Sigmoid colon (tissue), 7 donors: ENCODE measurements around the gene PPP1R2C. TPM values are rescaled to one million over a fixed set of nuclear protein-coding genes. Genes with fewer than 3 reads are reported as not detected.

Experiments used
- DNase-seq: peaks from one replicate; pipeline ENCODE4 v3.0.0-alpha.2; 2019
- H3K27ac ChIP-seq, 4 donors: fragments of 200-600 bp; sonication (generic); one replicate each; pipeline ENCODE4 v1.5.1; 2016 to 2019; ENCODE audit warnings: mild to moderate bottlenecking in 1 of 4
- H3K27me3 ChIP-seq, 3 donors: fragments of 200-600 bp; sonication (generic); one replicate each; pipeline ENCODE4 v1.5.1; 2019; ENCODE audit warnings: mild to moderate bottlenecking in 1 of 3
- H3K36me3 ChIP-seq, 4 donors: fragments of 200-600 bp; sonication (generic); one replicate each; pipeline ENCODE4 v1.5.1; 2016 to 2019
- H3K4me1 ChIP-seq, 4 donors: fragments of 200-600 bp; sonication (generic); one replicate each; pipeline ENCODE4 v1.5.1; 2017 to 2019
- H3K4me3 ChIP-seq, 4 donors: fragments of 200-600 bp; sonication (generic); one replicate each; pipeline ENCODE4 v1.5.1; 2017 to 2019; ENCODE audit warnings: mild to moderate bottlenecking in 2 of 4, moderate library complexity in 1 of 4
- H3K9me3 ChIP-seq, 4 donors: fragments of 200-600 bp in 3 of 4; sonication (generic) in 3 of 4; one replicate each; pipeline versions ENCODE4 v1.5.1 to v1.6.1; 2013 to 2019
- EP300 ChIP-seq, 4 donors: sonication (generic); formaldehyde crosslinking; IDR thresholded peaks; one replicate each; pipeline ENCODE4 v1.6.1; 2017; ENCODE audit warnings: antibody characterized with exemption in 4 of 4
- POLR2A ChIP-seq, 2 donors: fragments of 450-650 bp; IDR thresholded peaks; one replicate each; pipeline ENCODE4 v1.6.1; 2016; ENCODE audit warnings: antibody characterized with exemption in 2 of 2, mild to moderate bottlenecking in 2 of 2, moderate library complexity in 2 of 2
- POLR2AphosphoS5 ChIP-seq, 4 donors: sonication (generic); formaldehyde crosslinking; IDR thresholded peaks; one replicate each; pipeline ENCODE4 v1.6.1; 2017; ENCODE audit warnings: antibody characterized with exemption in 4 of 4
- WGBS, 2 donors: extraction: QIAGEN DNeasy Blood & Tissue Kit; methylation state at CpG; one replicate each; pipeline ENCODE4 v1.1.7; 2013; 5-methylcytosine and 5-hydroxymethylcytosine counted together
- intact Hi-C: fragments of 100-400 bp; cut with DNase I; formaldehyde crosslinking; loops from one replicate; pipeline ENCODE4 v1.15.1; 2023
- polyA plus RNA-seq, 3 donors: library from polyadenylated mRNA; stranded (reverse); fragments of 200-250 nt; gene quantifications; one replicate each; pipeline ENCODE4 v1.2.3, GENCODE V29; 2013
- total RNA-seq, 4 donors: library from RNA; depleted of rRNA; stranded (reverse); fragments of >200 nt; gene quantifications; one replicate each; pipeline ENCODE4 v1.1.0, GENCODE V29; 2016
- TF ChIP-seq, protein P1 (sequence below), 4 experiments: fragments of 450-650 bp in 3 of 4; fragments of 200-600 bp in 1 of 4; IDR thresholded peaks; one replicate each; pipeline ENCODE4 v1.5.1; 2016 to 2019; ENCODE audit warnings: antibody characterized with exemption in 4 of 4, mild to moderate bottlenecking in 3 of 4, moderate library complexity in 2 of 4
- donor health status: healthy with polysubstance abuse.
- donor health status: Bipolar disorder and iron deficiency.
- donor health status: healthy.

The PPP1R2C gene
- total and polyA plus RNA-seq, 7 donors: not detected

- no peaks in the 10 kb centered on the region for H3K9me3 ChIP-seq
- WGBS, 2 donors: 59 to 76% methylated on average over 9 of the region's 9 CpGs
- H3K4me1 ChIP-seq: no peaks in the 10 kb centered on the region
- no peaks in the 10 kb centered on the region for H3K27me3 ChIP-seq
- intact Hi-C loops: no loop called here
- H3K27ac ChIP-seq: no peak overlapping the region
- TF ChIP-seq, protein P1, sequence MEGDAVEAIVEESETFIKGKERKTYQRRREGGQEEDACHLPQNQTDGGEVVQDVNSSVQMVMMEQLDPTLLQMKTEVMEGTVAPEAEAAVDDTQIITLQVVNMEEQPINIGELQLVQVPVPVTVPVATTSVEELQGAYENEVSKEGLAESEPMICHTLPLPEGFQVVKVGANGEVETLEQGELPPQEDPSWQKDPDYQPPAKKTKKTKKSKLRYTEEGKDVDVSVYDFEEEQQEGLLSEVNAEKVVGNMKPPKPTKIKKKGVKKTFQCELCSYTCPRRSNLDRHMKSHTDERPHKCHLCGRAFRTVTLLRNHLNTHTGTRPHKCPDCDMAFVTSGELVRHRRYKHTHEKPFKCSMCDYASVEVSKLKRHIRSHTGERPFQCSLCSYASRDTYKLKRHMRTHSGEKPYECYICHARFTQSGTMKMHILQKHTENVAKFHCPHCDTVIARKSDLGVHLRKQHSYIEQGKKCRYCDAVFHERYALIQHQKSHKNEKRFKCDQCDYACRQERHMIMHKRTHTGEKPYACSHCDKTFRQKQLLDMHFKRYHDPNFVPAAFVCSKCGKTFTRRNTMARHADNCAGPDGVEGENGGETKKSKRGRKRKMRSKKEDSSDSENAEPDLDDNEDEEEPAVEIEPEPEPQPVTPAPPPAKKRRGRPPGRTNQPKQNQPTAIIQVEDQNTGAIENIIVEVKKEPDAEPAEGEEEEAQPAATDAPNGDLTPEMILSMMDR (IDR thresholded peaks at IDR 0.05): no peak
- TF ChIP-seq EP300 (IDR thresholded peaks at IDR 0.05) (no peak), POLR2A (IDR thresholded peaks at IDR 0.05) (no peak), POLR2AphosphoS5 (IDR thresholded peaks at IDR 0.05) (no peak)
- no peak overlapping the region for H3K4me3 ChIP-seq
- DNase-seq: no peak
- H3K36me3 ChIP-seq: no peaks in the 10 kb centered on the region
Observed at GRCh38 chrX:42797651-42798269, 19.8 kb upstream of the PPP1R2C start.

DNA sequence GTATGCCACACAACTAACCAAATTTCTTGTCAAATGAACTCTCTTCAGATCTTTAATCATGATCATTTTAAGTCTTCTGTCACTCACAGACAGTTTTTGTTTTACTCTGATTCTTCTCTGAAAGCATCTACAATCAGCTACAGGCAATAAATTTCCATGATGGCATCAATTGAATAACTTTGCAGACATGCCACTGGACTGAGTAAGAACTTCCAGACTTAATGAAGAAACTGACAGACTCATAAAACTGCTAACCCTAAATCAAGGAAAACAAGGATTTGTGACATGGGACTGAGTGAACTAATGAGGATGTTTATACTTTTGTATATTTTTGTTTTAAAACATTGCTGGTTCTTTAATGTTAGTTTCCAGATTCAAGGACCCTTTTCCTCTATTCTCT is 5.5 kb upstream of the PPP1R2C start:
- Histone ChIP-seq H3K4me3 (no peak overlapping the region), H3K27ac (no peak overlapping the region), H3K36me3 (no peaks in the 10 kb centered on the region), H3K4me1 (no peaks in the 10 kb centered on the region), H3K27me3 (no peaks in the 10 kb centered on the region), H3K9me3 (no peaks in the 10 kb centered on the region)
- intact Hi-C loops: no loop called here
- DNase-seq: no peak
- no peak for TF ChIP-seq POLR2AphosphoS5 (IDR thresholded peaks at IDR 0.05)
- TF ChIP-seq POLR2A (IDR thresholded peaks at IDR 0.05): no peak
- TF ChIP-seq, protein P1 (IDR thresholded peaks at IDR 0.05): no peak
- TF ChIP-seq EP300 (IDR thresholded peaks at IDR 0.05): no peak

- no peak overlapping the region for H3K4me3 ChIP-seq
- no peaks in the 10 kb centered on the region for H3K36me3 ChIP-seq
- no peak for DNase-seq
- H3K9me3 ChIP-seq: no peaks in the 10 kb centered on the region
- H3K27ac ChIP-seq: no peak overlapping the region
- no peaks in the 10 kb centered on the region for H3K27me3 ChIP-seq
- TF ChIP-seq EP300 (IDR thresholded peaks at IDR 0.05): no peak
- TF ChIP-seq POLR2AphosphoS5 (IDR thresholded peaks at IDR 0.05): no peak
- TF ChIP-seq, protein P1 (IDR thresholded peaks at IDR 0.05): no peak
- no peak for TF ChIP-seq POLR2A (IDR thresholded peaks at IDR 0.05)
- 42 to 79% methylated on average over 3 of the region's 3 CpGs for WGBS, 2 donors
- no peaks in the 10 kb centered on the region for H3K4me1 ChIP-seq
- intact Hi-C loops: no loop called here
Observed at GRCh38 chrX:42776195-42776594, 1.8 kb downstream of the PPP1R2C start.

DNA sequence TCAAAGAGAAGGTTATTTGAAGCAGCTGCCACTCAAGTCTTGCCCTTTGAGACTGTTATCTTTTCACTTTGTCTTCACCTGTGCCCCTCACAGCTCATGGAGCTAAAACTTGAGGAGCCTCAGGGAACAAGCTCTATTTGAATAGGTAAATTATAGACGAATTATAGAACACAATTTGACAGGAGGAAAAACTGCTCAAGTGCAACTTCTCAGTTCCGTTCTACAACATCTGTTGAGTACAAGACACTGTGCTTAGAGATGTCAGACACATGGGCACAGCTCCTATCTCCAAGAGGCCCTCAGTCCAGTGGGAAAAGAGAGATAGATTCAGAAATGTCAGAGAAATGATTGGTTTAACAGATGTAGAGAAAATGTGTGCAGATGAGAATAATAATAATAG is 5.1 kb downstream of the PPP1R2C start:
- TF ChIP-seq POLR2A (IDR thresholded peaks at IDR 0.05) (no peak), POLR2AphosphoS5 (IDR thresholded peaks at IDR 0.05) (no peak), EP300 (IDR thresholded peaks at IDR 0.05) (no peak)
- TF ChIP-seq, protein P1 (IDR thresholded peaks at IDR 0.05): no peak
- H3K4me3 ChIP-seq: no peak overlapping the region
- 76 to 79% methylated on average over 2 of the region's 2 CpGs for WGBS, 2 donors
- no peaks in the 10 kb centered on the region for H3K27me3 ChIP-seq
- no peaks in the 10 kb centered on the region for H3K36me3 ChIP-seq
- DNase-seq: no peak
- H3K9me3 ChIP-seq: no peaks in the 10 kb centered on the region
- H3K27ac ChIP-seq: no peak overlapping the region
- intact Hi-C loops: no loop called here
- no peaks in the 10 kb centered on the region for H3K4me1 ChIP-seq
